Endothelial cell of coronary artery (primary cell): Measurements from ENCODE around the gene PSMD5. TPM values are rescaled to one million over a fixed set of nuclear protein-coding genes. Genes with fewer than 3 reads are reported as not detected.

Experiments
- total RNA-seq: library from RNA; depleted of rRNA; stranded (reverse); fragments of >200 nt; gene quantifications from 2 replicates; pipeline ENCODE4 v1.2.3, GENCODE V29; 2014

PSMD5 gene
- total RNA-seq = 20.6 and 22.0 TPM in 2 replicates

DNA sequence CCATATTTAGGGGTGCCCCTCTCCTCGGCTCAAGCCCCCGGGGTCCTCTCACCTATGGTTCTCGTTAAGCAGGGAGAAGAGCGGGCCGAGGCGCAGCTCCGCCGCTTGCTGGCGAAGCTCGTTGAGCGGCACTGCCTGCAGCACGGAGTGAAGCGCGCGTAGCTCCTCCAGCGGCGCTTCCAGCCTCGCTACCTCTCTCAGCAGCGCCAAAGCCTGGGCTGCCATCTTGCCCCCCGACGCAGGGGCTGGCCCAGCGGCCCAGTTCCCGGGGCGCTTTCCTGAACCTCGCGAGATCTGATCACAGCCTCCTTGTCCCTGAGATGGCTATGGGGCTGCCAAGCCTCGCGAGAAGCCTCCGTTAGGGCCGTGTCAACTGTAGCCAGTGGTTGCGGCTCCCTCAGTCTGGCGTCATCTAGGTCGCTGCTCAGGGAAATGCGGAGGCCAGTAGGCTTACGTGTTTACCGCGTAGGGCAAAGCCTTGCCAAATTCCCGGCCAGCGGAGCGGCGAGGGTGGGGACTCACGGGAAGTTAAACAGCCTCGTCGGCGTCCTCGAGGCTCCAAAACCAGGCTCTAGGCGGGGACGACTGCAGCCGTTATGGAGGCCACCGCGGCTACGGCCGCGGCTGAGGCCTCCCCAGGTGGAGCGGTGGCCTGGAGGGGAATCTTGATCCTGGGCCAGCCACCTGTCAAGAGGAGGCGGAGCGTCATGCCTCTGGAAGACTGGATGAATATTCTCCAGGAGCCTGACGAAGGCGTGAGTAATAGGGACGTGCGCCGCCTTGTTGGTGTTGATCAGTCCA lies at the start of gene PSMD5:
PSMD5 (minus strand) TSS at position 238 of the 801 bp plus-strand sequence; CDS start at position 225, 13 bp downstream.

DNA sequence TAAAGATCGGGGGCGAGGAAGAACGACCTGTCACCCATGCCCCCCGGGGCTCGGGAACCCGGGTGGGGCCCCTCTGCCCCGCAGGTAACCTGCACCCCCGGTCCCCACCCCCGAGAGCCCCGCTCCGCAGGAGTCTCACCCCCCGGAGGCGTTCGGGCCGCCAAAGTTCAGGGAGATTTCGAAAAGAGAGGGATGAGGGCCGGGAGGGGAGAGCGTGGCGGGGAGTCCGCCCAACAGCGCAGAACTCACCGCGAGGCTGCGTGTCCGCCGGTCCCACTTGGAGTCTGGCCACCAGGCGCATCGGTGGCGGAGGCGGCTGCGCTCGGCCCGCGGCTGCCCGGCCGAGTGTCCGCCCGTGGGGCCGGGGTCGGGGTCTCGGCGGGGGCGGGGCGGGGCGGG lies 34.1 kb upstream of the PSMD5 start, which contains the start of gene PHF19:
PHF19 (minus strand) TSS at position 347 of the 399 bp plus-strand sequence. CDS start 2,447 bp downstream, outside the sequence.

GRCh38 chr9:120792898-120793765 lies 49.6 kb downstream of the PSMD5 start, which contains the start of gene FBXW2:
TSS of gene FBXW2 (minus strand) at chr9:120793416. CDS start at chr9:120788258, 5,158 bp downstream.

Other genes with a start within 250 kb of the PSMD5 start
- gene MEGF9, start 128.5 kb downstream of the PSMD5 start, total RNA-seq = 6.6 and 7.8 TPM in 2 replicates
- gene FBXW2, start 49.5 kb downstream of the PSMD5 start, total RNA-seq = 28.8 and 38.7 TPM in 2 replicates
- 18.4 and 42.7 TPM in 2 replicates for gene PHF19, start 34.3 kb upstream of the PSMD5 start, total RNA-seq
- gene TRAF1, start 83.9 kb upstream of the PSMD5 start, total RNA-seq = 1.5 and 1.7 TPM in 2 replicates
- 1.6 and 1.7 TPM in 2 replicates for gene C5, start 207.4 kb upstream of the PSMD5 start, total RNA-seq
- 6.3 and 10.5 TPM in 2 replicates for gene CNTRL, start 232.0 kb upstream of the PSMD5 start, total RNA-seq